ENCODE results near the gene SLX4IP.
A peak's percentile ranks its signal among the peaks of the same experiment; 100 is the strongest.

The SLX4IP gene

DNA sequence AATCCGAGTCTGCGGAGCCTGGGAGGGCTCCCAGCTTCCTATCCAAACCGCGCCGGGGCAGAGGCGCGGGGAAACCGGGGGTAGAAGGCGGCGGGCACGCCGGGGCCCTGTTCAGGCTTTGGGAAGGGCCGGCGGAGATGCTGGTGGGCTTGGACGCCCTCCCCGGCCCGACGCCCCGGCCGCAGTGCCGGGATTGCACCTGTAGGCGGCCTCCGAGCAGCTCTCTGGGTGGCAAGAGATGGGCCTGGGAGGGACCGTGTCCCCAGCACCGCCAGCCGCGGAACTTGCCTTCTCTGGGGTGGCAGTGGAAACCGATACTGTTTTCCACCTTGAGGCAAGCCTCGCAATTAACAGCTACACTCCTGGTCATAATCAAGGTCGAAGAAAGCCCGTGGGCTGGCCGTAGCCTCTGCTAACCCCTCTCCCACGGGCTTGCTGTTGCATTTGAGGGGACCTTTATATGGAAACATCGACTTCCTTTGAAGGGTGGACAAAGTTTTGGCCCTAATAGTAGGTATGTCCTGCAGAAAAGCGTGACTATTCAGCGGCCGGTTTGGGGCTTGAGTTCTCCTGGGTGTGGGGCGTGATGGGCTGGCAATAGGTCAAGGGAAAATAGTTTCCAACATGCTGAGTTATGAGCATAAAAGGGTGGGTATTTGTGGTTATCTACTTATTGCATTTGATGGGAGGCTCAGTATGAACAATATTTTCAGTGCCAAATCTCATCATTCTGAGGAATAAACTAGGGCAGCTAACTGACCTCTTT is 239.8 kb downstream of the SLX4IP start:
- Histone ChIP-seq H3K9me3 (ENCODE audit: control insufficient read depth, insufficient read depth, low read length) (no peaks in the 10 kb centered on the region), H3K9ac (ENCODE audit: low read depth, low read length) (peak overlapping the region; percentile 80), H3K4me1 (ENCODE audit: insufficient read depth, low read length) (peaks cover 10% of the 10 kb centered on the region), H3K36me3 (ENCODE audit: insufficient read depth, low read length) (no peaks in the 10 kb centered on the region)

DNA sequence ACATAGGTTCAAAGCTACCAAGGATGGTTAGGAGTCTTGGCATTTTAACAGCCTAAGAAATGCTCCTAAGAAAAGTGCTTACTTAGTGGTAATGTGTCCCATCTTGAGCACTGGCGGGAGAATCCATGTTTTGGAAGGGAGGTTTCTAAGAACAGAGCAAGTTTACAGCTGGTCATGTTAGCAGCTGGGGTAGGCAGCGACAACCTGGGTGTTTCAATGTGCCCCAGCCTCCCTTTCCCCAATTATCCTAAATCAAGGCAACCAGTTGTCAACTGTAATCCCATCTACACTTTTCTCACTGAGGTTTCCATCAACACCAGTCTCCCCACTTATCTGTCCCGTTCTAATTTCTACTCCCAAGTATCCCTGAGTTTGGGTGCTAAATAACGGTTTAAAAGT is 240.3 kb downstream of the SLX4IP start:
- no peaks in the 10 kb centered on the region for H3K36me3 ChIP-seq (ENCODE audit: insufficient read depth, low read length)
- H3K9me3 ChIP-seq (ENCODE audit: control insufficient read depth, insufficient read depth, low read length), result no peaks in the 10 kb centered on the region
- peaks cover 7% of the 10 kb centered on the region; the same call in 1 of the 2 replicates for H3K4me1 ChIP-seq (ENCODE audit: insufficient read depth, low read length)
- peak overlapping the region; percentile 80; the same call in 1 of the 2 replicates for H3K9ac ChIP-seq (ENCODE audit: low read depth, low read length)

DNA sequence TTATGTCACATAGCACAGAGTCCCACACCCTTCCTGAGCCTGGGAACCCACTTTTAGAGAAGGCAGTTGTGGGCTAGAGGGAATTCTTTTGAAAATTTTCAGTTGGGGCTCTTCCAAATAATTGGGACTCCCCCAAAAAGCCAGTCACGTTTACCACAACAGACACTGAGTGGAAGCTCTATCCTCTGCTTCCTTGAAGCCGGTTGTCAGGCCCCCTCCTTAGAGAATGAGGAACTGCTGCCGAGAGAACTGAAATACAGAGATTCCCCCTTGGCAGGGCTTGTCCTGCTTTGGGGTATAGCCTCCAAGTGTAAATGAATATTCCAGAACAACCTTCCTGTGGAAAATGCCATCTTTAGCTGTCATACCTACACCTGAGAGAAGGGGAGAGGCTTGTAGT is 241.4 kb downstream of the SLX4IP start:
- Histone ChIP-seq H3K36me3 (ENCODE audit: insufficient read depth, low read length) (no peaks in the 10 kb centered on the region), H3K9ac (ENCODE audit: low read depth, low read length) (no peak overlapping the region), H3K4me1 (ENCODE audit: insufficient read depth, low read length) (no peaks in the 10 kb centered on the region; the same call in 1 of the 2 replicates), H3K9me3 (ENCODE audit: control insufficient read depth, insufficient read depth, low read length) (no peaks in the 10 kb centered on the region)
